HG03196 (cell line): ENCODE results near the gene PRKCZ.
"Not testable (repeated sequence)": the region's sequence is repeated elsewhere in the genome, so short reads cannot be mapped to it uniquely, and the experiment has no call there.

Source experiments
- ATAC-seq: cut with Tn5 transposase; IDR thresholded peaks from one replicate; pipeline ENCODE4 v1.9.1; 2021; ENCODE audit not compliant: unreplicated experiment

PRKCZ gene

DNA sequence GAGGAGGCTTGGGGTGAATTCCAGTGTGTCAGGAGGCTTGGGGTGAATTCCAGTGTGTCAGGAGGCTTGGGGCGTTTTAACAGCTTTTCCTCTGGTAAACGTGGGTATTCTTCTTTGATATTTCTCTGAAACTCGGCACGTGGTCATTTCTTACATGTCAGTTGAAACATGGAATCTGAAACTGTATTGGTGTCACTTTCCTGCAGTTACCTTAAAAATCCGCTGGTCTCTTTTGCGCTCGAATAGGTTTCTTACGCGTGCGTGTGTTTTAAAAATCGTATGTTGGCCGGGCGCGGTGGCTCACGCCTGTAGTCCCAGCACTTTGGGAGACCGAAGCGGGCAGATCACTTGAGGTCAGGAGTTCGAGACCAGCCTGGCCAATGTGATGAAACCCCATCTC lies 33.5 kb downstream of the PRKCZ start:
- ATAC-seq, result no peak

DNA sequence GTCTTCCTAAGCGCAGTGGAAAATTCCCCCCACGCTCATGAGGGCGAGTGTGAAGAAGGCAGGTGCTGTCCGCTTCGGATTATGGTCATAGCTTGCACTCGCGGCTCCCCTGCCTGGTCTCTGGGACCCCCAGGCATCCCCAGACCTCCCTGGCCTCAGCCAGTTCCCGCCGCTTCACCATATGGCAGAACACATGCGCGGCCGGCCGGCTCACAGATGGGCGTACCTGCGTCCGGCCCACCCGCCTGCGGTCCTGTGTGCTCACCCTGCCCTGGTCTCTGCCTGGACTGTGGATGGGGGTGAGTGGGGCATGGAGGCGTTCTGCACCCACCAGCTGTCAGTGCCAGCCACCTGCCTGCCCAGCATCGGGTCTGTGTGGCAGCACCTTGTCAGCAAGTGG lies 34.1 kb downstream of the PRKCZ start:
- ATAC-seq, result no peak

DNA sequence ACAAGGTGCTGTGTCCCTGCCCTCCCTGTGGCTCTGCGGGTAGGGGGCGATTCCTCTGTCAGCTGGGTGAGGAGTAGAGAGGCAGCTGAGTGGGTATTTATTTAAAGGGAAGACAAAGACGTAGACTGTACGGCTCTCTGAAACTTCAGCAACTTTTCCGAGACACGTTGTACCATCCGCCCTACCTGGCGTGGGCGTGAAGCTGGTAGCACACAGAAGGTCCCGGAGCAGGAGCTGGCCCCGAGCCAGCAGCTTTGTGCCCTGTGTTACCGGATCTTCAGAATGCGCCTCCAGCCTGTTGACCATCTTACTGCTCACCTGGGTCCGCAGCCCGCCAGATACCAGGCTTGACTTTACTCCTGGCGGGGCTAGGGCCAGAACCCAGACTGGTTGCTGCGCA lies 34.9 kb downstream of the PRKCZ start:
- no peak for ATAC-seq

DNA sequence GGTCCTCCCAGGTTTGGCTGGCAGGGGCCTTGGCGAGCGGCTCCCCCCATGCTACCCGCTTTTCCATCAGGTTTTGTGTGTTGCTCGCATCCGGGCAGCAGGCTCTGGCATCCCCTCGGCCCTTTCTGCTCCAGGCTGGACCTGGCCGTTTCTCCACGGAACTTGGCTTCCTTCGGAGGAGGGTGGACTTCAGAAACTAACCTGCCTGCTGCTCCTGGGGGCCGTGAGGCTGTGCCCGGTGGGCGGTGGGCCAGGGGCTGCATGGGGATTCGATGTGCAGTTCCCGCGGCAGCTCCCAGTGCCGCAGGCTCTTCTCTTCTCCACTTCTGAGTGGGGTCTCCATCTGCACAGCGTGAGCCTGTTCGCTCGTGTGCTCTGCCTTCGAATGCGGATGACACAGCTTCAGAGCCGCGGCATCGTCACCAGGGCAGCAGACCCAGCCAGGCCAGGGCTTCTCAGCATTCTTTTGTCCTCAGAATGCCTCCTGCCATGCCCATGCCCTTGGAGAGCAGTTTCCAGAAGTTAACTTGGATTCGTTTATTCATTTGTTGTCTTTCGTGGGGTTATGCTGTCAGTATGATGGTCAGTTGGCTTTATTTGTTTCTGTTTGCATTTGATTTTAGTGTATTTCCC lies 36.4 kb downstream of the PRKCZ start:
- no peak for ATAC-seq

DNA sequence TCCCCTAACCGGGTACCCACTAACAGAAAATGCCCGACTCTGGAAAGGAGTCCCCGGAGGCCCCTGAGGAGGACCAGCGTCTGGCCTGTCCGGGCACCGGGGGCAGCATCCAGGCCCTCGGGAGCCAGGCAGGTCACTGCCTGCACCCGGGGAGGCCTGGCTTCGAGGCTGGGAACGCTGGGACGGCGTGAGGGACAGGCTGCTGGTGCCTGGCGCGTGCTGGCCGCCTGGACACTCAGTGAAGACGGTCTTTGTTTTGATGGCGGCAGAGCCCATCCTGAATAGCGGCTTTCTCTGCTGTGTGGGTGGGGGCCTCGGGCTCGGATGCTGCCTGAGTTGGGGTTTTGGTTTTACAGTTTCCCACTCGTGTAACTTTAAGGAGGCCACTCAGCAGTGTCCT lies 37.6 kb downstream of the PRKCZ start:
- no peak for ATAC-seq

DNA sequence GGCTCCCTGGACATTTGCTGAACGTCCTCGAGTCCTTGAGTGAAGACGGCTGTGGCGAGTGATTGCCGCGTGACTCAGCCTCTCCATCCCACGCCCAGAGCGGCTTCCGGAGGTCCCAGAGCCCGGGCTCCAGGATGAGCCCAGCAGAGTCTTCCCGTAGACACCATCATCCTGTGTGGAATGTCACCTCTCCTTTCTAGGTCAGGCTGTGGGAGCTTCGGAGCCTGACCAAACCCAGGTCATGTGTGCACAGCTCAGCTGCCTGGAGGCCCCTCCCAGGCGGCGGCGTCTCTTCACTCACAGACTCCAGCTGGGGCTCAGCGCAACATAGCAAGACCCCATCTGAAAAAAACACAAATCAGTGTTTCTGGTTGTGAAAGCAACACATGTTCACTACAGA lies 38.2 kb downstream of the PRKCZ start:
- no peak for ATAC-seq

DNA sequence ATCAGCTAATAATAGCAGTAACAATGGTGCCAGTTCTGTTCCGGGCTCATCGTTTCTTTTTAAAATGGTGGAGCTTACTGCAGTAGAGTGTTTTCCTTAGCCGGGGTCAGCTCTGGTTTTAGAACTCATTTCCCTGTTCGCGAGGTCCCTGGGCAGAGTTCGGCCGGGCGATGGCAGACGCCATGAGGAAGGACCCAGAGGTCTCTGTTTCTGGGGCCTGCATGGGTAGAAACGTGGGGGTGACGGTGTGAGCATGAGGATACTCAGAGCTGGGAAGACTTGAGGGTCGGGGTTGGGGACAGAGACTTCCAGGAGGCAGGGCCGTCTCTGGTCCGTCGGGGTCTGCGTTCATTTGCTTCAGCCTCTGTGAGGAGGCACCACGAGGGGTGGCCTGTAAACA lies 38.8 kb downstream of the PRKCZ start:
- ATAC-seq, result no peak

DNA sequence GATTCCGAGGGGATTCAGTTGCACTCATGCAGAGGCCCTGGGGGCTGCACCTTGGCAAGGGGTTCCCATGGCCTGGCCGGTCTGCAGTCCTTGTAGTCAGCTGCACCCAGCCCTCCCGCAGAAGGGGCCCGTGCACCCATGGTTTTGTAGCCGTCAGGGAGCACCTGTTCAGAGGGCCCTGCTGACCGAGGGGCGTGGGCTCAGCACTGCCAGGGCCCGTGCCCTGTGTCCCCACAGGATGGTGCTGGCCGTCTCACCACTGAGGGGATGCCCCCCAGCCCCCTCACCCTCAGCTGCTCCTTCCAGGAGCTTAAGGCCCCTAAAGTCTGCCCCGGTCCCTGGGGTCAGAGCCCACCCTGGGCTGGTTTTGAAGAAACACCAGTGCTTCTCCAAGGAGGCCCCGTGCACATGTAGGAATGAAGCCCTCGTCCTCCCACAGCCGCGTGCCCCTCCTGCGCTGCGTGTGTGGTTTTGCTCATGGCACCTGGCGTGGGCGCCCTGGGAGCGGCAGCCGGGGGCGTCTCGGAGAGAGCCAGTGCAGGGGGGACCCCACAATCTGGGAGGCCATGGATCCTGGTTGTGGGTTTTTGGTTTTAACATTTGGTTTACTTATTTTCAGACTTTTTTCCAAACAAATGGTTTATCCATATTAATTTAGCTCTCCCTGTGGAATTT lies 40.1 kb downstream of the PRKCZ start:
- ATAC-seq, result no peak

DNA sequence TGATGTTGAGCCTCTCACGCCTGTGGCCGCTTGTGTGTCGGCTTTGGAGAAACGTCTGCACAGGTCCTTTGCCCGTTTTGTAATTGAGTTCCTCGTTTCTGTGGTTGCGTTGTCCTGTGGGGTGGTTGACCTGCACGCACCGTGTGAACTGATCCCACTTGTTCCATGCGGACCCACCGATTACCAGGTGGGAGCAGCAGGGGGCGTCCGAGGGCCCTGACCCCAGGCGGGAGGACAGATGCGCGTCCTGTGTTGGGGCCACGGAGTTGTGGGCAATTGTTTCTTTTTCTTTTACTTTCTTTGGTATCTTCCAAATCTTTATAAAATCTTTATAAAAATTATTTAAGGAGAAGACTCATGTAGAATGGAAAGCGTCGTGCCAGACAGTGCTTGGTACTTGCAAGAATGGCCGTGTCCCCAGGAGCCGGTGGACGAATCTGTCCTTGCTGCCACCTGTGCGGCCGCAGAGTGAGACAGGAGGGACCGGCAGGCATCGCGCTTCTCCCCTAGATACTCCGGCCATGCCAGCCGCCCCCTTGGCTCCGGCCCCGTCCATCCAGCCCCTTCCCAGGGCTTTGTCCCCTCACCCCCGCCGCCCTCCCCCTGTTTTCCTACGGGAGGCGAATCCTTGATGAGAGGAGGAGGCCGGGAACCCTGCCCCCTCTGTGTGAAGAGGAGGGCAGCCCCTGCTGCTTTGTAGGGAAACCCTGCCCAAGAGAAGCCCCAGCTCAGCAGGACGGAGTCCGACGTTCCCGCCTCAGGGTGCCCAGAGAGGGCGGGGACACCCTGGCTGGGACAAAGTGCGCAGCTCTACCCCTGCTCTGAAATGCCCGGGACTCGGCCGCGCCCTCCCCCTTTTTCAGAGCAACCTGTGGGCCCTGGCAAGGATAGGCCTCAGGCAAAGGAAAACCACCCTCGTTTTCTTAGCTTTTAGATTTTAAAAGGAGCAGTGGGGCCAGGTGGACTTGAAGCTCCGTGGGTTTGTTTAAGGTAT lies 41.7 kb downstream of the PRKCZ start:
- ATAC-seq, result no peak

DNA sequence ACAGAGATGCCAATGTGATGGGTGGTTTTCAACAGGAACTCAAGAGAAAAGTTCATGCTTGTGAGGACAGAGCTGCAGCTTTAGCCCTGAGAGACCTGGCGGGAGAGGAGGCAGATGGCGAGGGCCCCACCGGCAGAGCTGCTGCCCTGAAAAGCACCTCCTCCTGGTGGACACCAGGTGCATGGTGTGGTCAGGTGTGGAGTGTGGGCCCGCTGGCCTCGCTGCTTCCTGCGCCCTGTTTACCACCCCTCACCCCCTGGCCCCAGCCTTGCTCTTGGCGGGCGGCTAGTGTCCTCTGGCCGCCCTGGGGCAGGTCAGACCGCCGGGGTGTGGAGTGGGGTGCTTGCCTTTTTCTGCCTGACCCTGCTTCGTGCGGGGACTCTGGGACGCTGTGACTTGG lies 42.8 kb downstream of the PRKCZ start:
- ATAC-seq, result no peak

DNA sequence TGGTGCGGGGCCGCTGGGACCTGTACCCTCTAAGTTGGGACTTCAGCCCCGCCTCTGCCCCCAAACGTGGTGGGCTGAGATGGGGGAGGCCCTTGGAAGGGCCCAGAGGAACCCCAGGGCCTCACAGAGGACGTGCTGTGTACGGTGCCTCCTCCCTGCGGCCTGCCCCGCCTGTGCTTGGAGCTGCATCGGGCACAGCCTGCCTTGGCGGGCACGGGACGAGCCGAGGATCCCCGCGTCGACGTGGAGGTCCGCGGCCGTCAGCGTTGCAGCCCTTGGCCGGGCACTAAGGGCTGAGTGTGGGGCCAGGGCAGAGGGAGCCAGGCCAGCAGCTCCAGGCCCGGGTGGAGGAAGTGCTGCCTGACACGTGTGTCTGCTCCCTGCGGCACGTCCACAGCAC lies 43.4 kb downstream of the PRKCZ start:
- no peak for ATAC-seq

DNA sequence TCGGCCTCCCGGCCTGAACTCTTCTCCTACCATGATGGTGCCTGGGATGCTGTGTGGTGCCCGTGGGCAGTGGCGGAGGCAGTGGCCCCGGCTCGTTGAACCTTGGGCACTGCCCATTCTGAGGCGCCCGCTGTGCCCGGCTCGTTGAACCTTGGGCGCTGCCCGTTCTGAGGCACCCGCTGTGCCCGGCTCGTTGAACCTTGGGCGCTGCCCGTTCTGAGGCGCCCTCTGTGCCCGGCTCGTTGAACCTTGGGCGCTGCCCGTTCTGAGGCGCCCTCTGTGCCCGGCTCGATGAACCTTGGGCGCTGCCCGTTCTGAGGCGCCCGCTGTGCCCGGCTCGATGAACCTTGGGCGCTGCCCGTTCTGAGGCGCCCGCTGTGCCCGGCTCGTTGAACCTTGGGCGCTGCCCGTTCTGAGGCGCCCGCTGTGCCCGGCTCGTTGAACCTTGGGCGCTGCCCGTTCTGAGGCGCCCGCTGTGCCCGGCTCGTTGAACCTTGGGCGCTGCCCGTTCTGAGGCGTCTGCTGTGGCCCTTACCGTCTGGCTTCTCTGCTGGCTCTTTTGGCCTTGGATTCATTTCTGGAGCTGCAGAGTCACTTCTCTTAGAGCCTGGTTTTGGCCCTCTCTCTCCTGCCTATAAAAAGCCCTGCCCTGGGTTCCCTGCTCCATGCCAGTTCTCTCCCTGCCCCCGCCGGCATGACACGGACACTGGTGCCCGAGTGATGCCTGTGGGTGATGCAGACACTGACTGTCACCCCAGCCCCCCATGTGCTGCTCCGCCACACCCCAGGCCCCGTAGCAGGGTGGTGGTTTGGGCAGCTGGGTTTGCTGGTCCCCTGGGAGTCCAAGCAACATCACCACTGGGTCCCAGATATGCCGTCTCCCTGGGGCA lies 44.3 kb downstream of the PRKCZ start:
- ATAC-seq, result not testable (repeated sequence)

DNA sequence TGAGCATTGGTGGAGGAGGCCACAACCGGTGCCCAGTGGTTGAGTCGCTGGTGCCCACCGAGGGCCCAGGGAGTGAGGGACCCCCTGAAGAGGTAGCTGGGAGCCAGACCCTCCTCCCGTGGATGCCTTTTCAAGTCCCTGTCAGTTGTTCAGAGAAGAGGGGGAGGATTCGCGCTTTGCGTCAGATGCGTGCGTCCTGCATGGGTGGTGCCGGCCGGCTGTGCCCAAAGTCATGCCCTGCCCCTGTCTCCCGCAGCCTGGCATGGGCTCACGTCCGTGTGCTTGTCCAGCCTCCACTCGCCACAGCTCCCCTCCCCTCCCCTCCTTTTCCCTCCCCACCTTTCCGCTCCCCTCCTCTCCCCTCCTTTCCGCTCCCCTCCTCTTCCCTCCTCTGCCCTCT lies 45.2 kb downstream of the PRKCZ start:
- ATAC-seq, result no peak

DNA sequence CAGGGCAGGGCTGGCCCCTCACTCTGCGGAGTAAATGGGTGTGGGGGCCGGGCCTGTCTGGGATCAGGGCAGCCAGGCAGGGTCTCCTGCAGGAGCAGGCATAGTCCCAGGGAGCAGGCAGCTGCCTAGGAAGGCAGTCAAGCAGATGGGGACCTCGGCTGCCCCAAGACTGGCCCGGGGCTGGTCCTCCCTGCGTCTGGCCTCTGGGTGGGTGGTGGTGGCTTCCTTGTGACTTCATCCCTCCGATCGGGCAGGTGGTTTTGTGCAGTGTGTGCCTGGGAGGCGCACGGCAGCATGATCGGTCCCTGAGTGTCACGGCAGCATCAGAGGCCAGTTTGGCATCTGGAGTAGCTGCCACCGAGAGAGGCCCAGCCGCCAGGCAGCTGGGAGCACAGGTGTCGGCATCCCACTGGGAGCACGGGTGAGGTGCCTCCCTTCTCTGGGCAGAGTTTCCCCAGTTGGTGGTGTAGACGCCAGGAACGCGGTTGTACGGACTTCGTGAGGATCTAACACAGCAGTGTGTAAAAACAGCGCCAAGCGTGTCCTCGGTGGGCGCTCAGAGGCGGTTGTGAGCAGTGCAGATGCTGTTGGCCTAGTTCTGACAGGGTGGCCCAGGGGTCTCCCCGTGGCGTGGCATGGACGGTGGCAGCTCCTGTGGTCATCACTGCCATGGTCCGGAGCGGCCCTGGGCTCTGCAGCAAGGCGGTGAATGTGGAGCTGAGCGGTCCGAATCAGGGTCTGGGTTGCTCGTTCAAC lies 45.9 kb downstream of the PRKCZ start:
- no peak for ATAC-seq

DNA sequence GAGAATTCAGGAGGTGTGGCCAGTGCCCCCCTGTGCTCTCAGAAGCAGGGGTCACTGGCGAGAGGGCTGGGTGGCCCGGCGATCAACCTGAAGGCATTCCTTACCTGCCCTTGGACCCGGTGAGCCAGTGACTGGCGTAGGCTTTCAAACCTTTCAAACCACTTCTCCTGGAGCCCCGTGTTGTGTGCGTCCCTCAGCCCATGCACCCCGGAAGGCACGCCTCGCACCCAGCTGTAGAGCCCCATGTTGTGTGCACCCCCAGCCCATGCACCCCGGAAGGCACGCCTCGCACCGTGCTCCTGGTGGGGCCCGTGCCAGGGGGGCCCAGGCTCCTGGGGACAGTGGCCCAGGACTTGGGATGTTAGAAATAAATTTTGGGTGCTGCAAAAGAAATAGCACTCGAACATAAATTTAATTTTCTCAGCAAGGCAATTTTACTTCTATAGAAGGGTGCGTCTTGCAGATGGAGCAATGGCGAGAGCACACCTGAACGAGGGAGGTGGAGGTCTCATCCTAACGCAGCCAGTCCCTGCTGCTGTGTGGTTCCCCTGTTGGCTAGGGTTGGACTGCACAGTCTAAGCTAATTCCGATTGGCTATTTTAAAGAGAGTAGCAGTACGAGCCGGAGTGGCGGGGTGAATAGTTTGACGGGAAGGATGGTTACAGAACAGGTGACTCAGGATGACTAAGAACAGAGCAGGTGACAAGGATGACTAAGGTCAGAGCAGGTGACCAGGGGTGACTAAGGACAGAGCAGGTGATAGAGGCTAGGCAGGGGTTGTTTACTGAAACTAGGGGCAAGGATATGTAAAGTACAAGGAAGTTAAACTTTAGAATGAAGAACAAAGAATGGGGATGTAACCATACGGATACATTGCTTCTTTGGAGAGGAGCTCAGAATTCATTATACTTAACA lies 47.4 kb downstream of the PRKCZ start:
- no peak for ATAC-seq

DNA sequence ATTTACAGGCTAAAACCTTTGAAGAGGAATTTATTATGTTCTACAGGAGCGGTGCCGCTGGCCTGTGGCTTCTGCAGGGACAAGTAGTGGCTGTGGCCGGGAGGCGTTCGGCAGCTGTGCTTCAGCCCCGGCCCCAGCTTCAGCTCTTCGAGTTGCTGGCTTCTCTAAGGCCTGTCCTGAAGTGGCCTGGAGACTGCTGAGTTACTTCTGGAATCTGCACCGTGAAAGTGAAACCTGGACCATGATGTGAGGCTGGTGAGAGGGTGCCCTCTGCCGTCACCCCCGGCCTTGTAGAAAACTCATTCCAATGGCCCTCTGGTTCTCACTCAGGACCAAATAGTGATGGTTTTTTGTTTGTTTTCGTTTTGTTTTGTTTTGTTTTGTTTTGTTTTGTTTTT lies 48.1 kb downstream of the PRKCZ start:
- no peak for ATAC-seq

DNA sequence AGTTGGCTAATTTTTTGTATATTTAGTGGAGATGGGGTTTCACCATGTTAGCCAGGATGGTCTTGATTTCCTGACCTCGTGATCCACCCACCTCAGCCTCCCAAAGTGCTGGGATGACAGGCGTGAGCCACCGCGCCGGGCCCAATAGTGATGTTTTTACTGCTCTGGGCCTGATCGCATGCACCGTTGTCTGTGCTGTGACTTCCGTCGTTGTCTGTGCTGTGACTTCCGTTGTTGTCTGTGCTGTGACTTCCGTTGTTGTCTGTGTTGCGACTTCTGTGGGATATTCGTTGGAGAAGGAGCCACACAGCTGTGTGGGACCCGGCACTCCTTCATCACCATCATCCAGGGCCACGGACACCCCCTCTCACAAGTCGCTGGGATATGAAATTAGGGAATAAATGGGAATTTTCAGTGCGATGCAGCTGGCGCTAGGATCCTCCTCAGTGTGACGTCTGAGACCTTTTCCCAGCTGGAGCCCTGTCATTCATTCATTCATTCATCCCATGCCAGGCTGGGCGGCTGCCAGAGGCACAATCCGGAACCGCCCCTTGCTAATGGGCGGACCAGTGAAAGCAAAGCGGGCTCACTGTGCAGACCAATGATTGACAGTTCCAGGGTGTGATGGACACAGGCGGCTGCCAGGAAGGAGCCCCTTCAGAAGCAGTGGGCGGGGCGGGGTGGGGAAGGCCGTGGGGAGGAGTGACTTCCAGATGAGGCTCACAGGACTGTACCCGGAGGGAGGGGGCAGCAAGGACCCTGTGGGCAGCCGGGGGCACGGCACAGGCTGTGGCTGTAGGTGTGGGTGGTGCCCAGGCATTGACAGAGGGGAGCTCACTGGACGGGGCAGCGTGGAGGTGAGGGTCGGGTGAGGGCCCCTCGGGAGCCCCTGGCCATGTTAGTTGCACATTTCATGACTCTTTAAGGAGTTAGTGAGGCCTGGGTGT lies 48.9 kb downstream of the PRKCZ start:
- no peak for ATAC-seq
